Measurements from ENCODE around the gene TRAF7.
A peak's percentile ranks its signal among the peaks of the same experiment; 100 is the strongest.

The TRAF7 gene

GRCh38 chr16:2187212-2187611 is 31.6 kb downstream of the TRAF7 start:
- DNase-seq, result no peak
- H3K4me1 Mint-ChIP-seq, result no peaks in the 10 kb centered on the region
- H3K27me3 Mint-ChIP-seq, result peaks cover 3% of the 10 kb centered on the region
- no peaks in the 10 kb centered on the region for H3K36me3 Mint-ChIP-seq
- H3K4me3 Mint-ChIP-seq, result no peak overlapping the region
- H3K9me3 Mint-ChIP-seq, result no peaks in the 10 kb centered on the region
- CTCF ChIA-PET, result interaction anchor here (1.1 kb wide), 1 partner anchor 39 kb away, joined by 4 read pairs; no protein-coding TSS in a partner anchor
- H3K27ac Mint-ChIP-seq, result no peak overlapping the region

GRCh38 chr16:2188395-2188794 is 32.8 kb downstream of the TRAF7 start:
- peaks cover 11% of the 10 kb centered on the region for H3K27me3 Mint-ChIP-seq
- H3K9me3 Mint-ChIP-seq, result no peaks in the 10 kb centered on the region
- CTCF ChIA-PET, result interaction anchor here (1.1 kb wide), 1 partner anchor 41 kb away, joined by 4 read pairs; no protein-coding TSS in a partner anchor
- no peaks in the 10 kb centered on the region for H3K36me3 Mint-ChIP-seq
- H3K4me1 Mint-ChIP-seq, result no peaks in the 10 kb centered on the region
- DNase-seq, result no peak
- H3K27ac Mint-ChIP-seq, result no peak overlapping the region
- no peak overlapping the region for H3K4me3 Mint-ChIP-seq

GRCh38 chr16:2189252-2189893 is 33.8 kb downstream of the TRAF7 start:
- no peak overlapping the region for H3K4me3 Mint-ChIP-seq

GRCh38 chr16:2190002-2190658 is 34.5 kb downstream of the TRAF7 start:
- CTCF ChIA-PET, result no interaction called here
- H3K9me3 Mint-ChIP-seq, result no peaks in the 10 kb centered on the region
- DNase-seq, result no peak
- no peak overlapping the region for H3K4me3 Mint-ChIP-seq
- H3K27ac Mint-ChIP-seq, result no peak overlapping the region
- H3K4me1 Mint-ChIP-seq, result peaks cover 4% of the 10 kb centered on the region
- peaks cover 29% of the 10 kb centered on the region for H3K27me3 Mint-ChIP-seq
- no peaks in the 10 kb centered on the region for H3K36me3 Mint-ChIP-seq

More at GRCh38 chr16:2189252-2189893, 33.8 kb downstream of the TRAF7 start:
- Mint-ChIP-seq H3K4me1 (no peaks in the 10 kb centered on the region), H3K9me3 (no peaks in the 10 kb centered on the region), H3K36me3 (no peaks in the 10 kb centered on the region), H3K27ac (no peak overlapping the region), H3K27me3 (peaks cover 21% of the 10 kb centered on the region)
- no peak for DNase-seq
- CTCF ChIA-PET, result no interaction called here

GRCh38 chr16:2190659-2191445 is 35.3 kb downstream of the TRAF7 start:
- H3K36me3 Mint-ChIP-seq, result no peaks in the 10 kb centered on the region
- CTCF ChIA-PET, result no interaction called here
- DNase-seq, result no peak
- no peak overlapping the region for H3K27ac Mint-ChIP-seq
- no peak overlapping the region for H3K4me3 Mint-ChIP-seq
- peaks cover 4% of the 10 kb centered on the region for H3K4me1 Mint-ChIP-seq
- H3K27me3 Mint-ChIP-seq, result peaks cover 36% of the 10 kb centered on the region
- H3K9me3 Mint-ChIP-seq, result no peaks in the 10 kb centered on the region

GRCh38 chr16:2191446-2191706 is 35.8 kb downstream of the TRAF7 start:
- Mint-ChIP-seq H3K27ac (no peak overlapping the region), H3K27me3 (peaks cover 41% of the 10 kb centered on the region), H3K4me1 (peaks cover 4% of the 10 kb centered on the region), H3K9me3 (no peaks in the 10 kb centered on the region), H3K36me3 (no peaks in the 10 kb centered on the region), H3K4me3 (no peak overlapping the region)
- no peak for DNase-seq
- CTCF ChIA-PET, result no interaction called here

- peaks cover 4% of the 10 kb centered on the region for H3K4me1 Mint-ChIP-seq
- CTCF ChIA-PET, result interaction anchor here (0.8 to 2.1 kb wide), 10 partner anchors 9 to 307 kb away, joined by 3 to 16 read pairs (median 4); partner anchors contain the start of genes ECI1 and PGP
- H3K27ac Mint-ChIP-seq, result no peak overlapping the region
- H3K4me3 Mint-ChIP-seq, result no peak overlapping the region
- peaks cover 67% of the 10 kb centered on the region for H3K27me3 Mint-ChIP-seq
- no peaks in the 10 kb centered on the region for H3K36me3 Mint-ChIP-seq
- no peaks in the 10 kb centered on the region for H3K9me3 Mint-ChIP-seq
- DNase-seq, result peak; percentile 50
Measured at GRCh38 chr16:2194166-2194834, 38.7 kb downstream of the TRAF7 start.

- Mint-ChIP-seq H3K27me3 (peaks cover 73% of the 10 kb centered on the region), H3K27ac (no peak overlapping the region), H3K4me3 (peak overlapping the region; percentile 41), H3K36me3 (no peaks in the 10 kb centered on the region), H3K4me1 (peaks cover 4% of the 10 kb centered on the region), H3K9me3 (no peaks in the 10 kb centered on the region)
- DNase-seq, result peak; percentile 72
- CTCF ChIA-PET, result interaction anchor here (0.5 to 2.1 kb wide), 12 partner anchors 9 to 307 kb away, joined by 3 to 16 read pairs (median 4); partner anchors contain the start of genes ECI1 and PGP
Measured at GRCh38 chr16:2194852-2195321, 39.3 kb downstream of the TRAF7 start.

GRCh38 chr16:2195322-2196161 is 40.0 kb downstream of the TRAF7 start:
- Mint-ChIP-seq H3K27ac (no peak overlapping the region), H3K4me1 (peaks cover 4% of the 10 kb centered on the region), H3K9me3 (no peaks in the 10 kb centered on the region), H3K36me3 (no peaks in the 10 kb centered on the region), H3K27me3 (peaks cover 80% of the 10 kb centered on the region), H3K4me3 (no peak overlapping the region)
- DNase-seq, result no peak
- CTCF ChIA-PET, result interaction anchor here (0.5 to 2.1 kb wide), 11 partner anchors 8 to 306 kb away, joined by 3 to 16 read pairs (median 4); partner anchors contain the start of genes ECI1 and PGP

- Mint-ChIP-seq H3K27ac (no peak within 1 kb of the TSS), H3K9me3 (no peaks in the 10 kb centered on the region), H3K4me1 (peaks cover 4% of the 10 kb centered on the region), H3K4me3 (peak within 1 kb of the TSS; percentile 55), H3K36me3 (no peaks in the 10 kb centered on the region), H3K27me3 (peaks cover 85% of the 10 kb centered on the region)
- CTCF ChIA-PET, result interaction anchor here (2.1 kb wide), 1 partner anchor 305 kb away, joined by 13 read pairs; no protein-coding TSS in a partner anchor
- DNase-seq, result peak; percentile 35
Measured at GRCh38 chr16:2196162-2196980, 40.8 kb downstream of the TRAF7 start, which contains the start of gene CASKIN1. Gene CASKIN1, minus strand, starts transcription at chr16:2196605. Its CDS starts 173 bp downstream, at chr16:2196432.

- Mint-ChIP-seq H3K9me3 (no peaks in the 10 kb centered on the region), H3K4me3 (peak overlapping the region; percentile 55), H3K4me1 (peaks cover 4% of the 10 kb centered on the region)
Measured at GRCh38 chr16:2196981-2197511, 41.5 kb downstream of the TRAF7 start.

GRCh38 chr16:2197765-2198164 is 42.2 kb downstream of the TRAF7 start:
- Mint-ChIP-seq H3K4me3 (no peak overlapping the region), H3K9me3 (no peaks in the 10 kb centered on the region), H3K27ac (no peak overlapping the region), H3K4me1 (peaks cover 4% of the 10 kb centered on the region), H3K36me3 (no peaks in the 10 kb centered on the region), H3K27me3 (peaks cover 89% of the 10 kb centered on the region)
- CTCF ChIA-PET, result no interaction called here
- DNase-seq, result no peak

More at GRCh38 chr16:2196981-2197511, 41.5 kb downstream of the TRAF7 start:
- CTCF ChIA-PET, result no interaction called here
- no peaks in the 10 kb centered on the region for H3K36me3 Mint-ChIP-seq
- H3K27me3 Mint-ChIP-seq, result peaks cover 89% of the 10 kb centered on the region
- no peak overlapping the region for H3K27ac Mint-ChIP-seq
- no peak for DNase-seq
